ENCODE measurements around the gene APOL3. TPM values are rescaled to one million over a fixed set of nuclear protein-coding genes. Genes with fewer than 3 reads are reported as not detected.

The APOL3 gene
- polyA plus RNA-seq, 1 of the 3 experiments (the other 2 are of a cell fraction) = 1.1 TPM

DNA sequence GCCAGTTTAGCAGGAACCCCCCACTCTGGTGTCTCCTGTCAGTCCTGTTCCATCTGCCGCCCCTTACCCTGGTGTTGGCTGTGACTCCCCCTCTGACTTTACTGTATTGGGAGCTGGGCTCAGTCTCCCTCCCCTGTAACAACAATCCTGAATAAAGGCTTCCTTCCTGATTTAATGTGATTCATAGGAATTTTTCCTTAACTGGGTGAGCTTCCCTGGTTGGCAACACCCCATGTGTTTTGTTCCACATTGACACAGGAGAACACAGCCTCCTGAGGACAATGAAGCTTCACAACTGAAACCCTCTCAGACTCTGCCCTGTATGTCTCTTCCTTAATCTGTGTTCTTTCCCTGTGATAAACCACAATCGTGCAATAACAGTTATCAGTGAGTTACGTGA is 32.6 kb upstream of the APOL3 start:
- TF ChIP-seq ELF1 (IDR thresholded peaks at IDR 0.05) (no peak), FOSL2 (IDR thresholded peaks at IDR 0.05; ENCODE audit: borderline replicate concordance, low read depth) (no peak), FOXM1 (IDR thresholded peaks at IDR 0.05; ENCODE audit: low read depth) (no peak), TEAD4 (IDR thresholded peaks at IDR 0.05; ENCODE audit: borderline replicate concordance, insufficient read depth) (no peak), TCF12 (IDR thresholded peaks at IDR 0.05) (no peak), GATA2 (CRISPR knock-in tag; IDR thresholded peaks at IDR 0.05) (no peak), TAF1 (IDR thresholded peaks at IDR 0.05; ENCODE audit: borderline replicate concordance, low read depth, low read length) (no peak), NRF1 (IDR thresholded peaks at IDR 0.05; ENCODE audit: low read depth, low read length) (no peak), SMC3 (IDR thresholded peaks at IDR 0.05; ENCODE audit: low read depth, low read length) (no peak), GABPA (IDR thresholded peaks at IDR 0.05; ENCODE audit: low read depth) (no peak), EZH2phosphoT487 (IDR thresholded peaks at IDR 0.05; ENCODE audit: borderline replicate concordance, low read depth) (no peak), POLR2AphosphoS5 (IDR thresholded peaks at IDR 0.05; ENCODE audit: low read depth, low read length) (no peak), CHD2 (IDR thresholded peaks at IDR 0.05; ENCODE audit: low read length, partially characterized antibody) (no peak), NFIC (IDR thresholded peaks at IDR 0.05; ENCODE audit: borderline replicate concordance) (no peak), YY1 (IDR thresholded peaks at IDR 0.05; ENCODE audit: low read depth) (no peak)
- TF ChIP-seq, protein P1, sequence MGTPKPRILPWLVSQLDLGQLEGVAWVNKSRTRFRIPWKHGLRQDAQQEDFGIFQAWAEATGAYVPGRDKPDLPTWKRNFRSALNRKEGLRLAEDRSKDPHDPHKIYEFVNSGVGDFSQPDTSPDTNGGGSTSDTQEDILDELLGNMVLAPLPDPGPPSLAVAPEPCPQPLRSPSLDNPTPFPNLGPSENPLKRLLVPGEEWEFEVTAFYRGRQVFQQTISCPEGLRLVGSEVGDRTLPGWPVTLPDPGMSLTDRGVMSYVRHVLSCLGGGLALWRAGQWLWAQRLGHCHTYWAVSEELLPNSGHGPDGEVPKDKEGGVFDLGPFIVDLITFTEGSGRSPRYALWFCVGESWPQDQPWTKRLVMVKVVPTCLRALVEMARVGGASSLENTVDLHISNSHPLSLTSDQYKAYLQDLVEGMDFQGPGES (IDR thresholded peaks at IDR 0.05; ENCODE audit: low read depth, low read length) = no peak
- TF ChIP-seq, protein P2, sequence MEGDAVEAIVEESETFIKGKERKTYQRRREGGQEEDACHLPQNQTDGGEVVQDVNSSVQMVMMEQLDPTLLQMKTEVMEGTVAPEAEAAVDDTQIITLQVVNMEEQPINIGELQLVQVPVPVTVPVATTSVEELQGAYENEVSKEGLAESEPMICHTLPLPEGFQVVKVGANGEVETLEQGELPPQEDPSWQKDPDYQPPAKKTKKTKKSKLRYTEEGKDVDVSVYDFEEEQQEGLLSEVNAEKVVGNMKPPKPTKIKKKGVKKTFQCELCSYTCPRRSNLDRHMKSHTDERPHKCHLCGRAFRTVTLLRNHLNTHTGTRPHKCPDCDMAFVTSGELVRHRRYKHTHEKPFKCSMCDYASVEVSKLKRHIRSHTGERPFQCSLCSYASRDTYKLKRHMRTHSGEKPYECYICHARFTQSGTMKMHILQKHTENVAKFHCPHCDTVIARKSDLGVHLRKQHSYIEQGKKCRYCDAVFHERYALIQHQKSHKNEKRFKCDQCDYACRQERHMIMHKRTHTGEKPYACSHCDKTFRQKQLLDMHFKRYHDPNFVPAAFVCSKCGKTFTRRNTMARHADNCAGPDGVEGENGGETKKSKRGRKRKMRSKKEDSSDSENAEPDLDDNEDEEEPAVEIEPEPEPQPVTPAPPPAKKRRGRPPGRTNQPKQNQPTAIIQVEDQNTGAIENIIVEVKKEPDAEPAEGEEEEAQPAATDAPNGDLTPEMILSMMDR (IDR thresholded peaks at IDR 0.05) = no peak
- peaks cover 10 to 24% of the 10 kb centered on the region in 2 experiments; a peak in 2 of 4 replicates for H3K4me1 ChIP-seq (ENCODE audit: control insufficient read depth in 1 of 2, insufficient read depth in 2 of 2, low read depth in 1 of 2, low read length in 1 of 2)
- H3K27me3 ChIP-seq (ENCODE audit: insufficient read depth) = no peaks in the 10 kb centered on the region; the same call in 1 of the 2 replicates
- H3K4me2 ChIP-seq = no peak overlapping the region
- no peak for DNase-seq
- no peak overlapping the region for H3K9ac ChIP-seq
- CTCF ChIA-PET = interaction anchor here (0.6 to 2.8 kb wide), 5 partner anchors 10 to 85 kb away, joined by 3 to 10 read pairs (median 4); partner anchors contain the start of gene APOL2
- WGBS (ENCODE audit: low lambda C conversion rate) = 79% methylated on average over 3 of the region's 3 CpGs
- no peak overlapping the region for H2AFZ ChIP-seq (ENCODE audit: low read depth)
- H3K36me3 ChIP-seq (replicated peaks in 1 of 2; ENCODE audit: control insufficient read depth in 1 of 2, insufficient read depth in 2 of 2, low read length in 1 of 2) = no peaks in the 10 kb centered on the region
- H3K9me2 ChIP-seq = no peaks in the 10 kb centered on the region
- H3K9me3 ChIP-seq = no peaks in the 10 kb centered on the region
- no peaks in the 10 kb centered on the region for H3K79me2 ChIP-seq (ENCODE audit: insufficient read depth)
- POLR2A ChIA-PET = no interaction called here
- H4K20me1 ChIP-seq (ENCODE audit: insufficient read depth) = no peaks in the 10 kb centered on the region
- H3K27ac ChIP-seq (ENCODE audit: low read depth in 2 of 2, low read length in 1 of 2) = no peak overlapping the region
- no peak overlapping the region for H3K4me3 ChIP-seq (ENCODE audit: low read depth in 2 of 2, low read length in 1 of 2)
- H3F3A ChIP-seq (replicated peaks; ENCODE audit: insufficient read depth) = no peaks in the 10 kb centered on the region

DNA sequence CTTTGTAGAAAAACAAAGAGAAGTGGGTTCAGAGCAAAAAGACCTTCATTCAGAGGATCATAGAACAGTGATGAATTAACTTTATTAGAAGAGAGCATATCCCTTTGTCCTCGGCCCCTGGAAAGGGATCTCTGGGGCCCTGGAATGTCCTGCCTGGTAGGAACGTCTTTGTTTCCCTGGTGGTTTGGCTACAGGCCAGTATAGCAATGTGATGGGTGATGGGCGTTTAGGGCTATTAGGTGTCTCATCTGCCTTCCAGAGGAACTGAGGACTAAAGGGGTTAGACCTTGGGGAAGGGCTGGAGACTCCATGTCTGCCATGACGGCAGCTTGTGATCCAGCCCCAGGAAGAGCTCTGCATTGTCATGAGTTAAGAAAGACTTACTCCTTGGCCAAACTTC is 32.0 kb upstream of the APOL3 start:
- ChIA-PET POLR2A (no interaction called here), CTCF (interaction anchor here (1.3 to 2.8 kb wide), 3 partner anchors 9 to 94 kb away, joined by 4 to 10 read pairs (median 5); no protein-coding TSS in a partner anchor)
- Histone ChIP-seq H3F3A (replicated peaks; ENCODE audit: insufficient read depth) (no peaks in the 10 kb centered on the region), H3K9ac (no peak overlapping the region), H3K4me3 (ENCODE audit: low read depth in 2 of 2, low read length in 1 of 2) (no peak overlapping the region), H3K79me2 (ENCODE audit: insufficient read depth) (no peaks in the 10 kb centered on the region), H3K4me1 (ENCODE audit: control insufficient read depth in 1 of 2, insufficient read depth in 2 of 2, low read depth in 1 of 2, low read length in 1 of 2) (peaks cover 5 to 18% of the 10 kb centered on the region in 2 experiments; a peak in 2 of 4 replicates), H3K27me3 (ENCODE audit: insufficient read depth) (no peaks in the 10 kb centered on the region; the same call in 1 of the 2 replicates), H3K27ac (ENCODE audit: low read depth in 2 of 2, low read length in 1 of 2) (no peak overlapping the region), H2AFZ (ENCODE audit: low read depth) (no peak overlapping the region), H3K9me3 (no peaks in the 10 kb centered on the region), H3K36me3 (replicated peaks in 1 of 2; ENCODE audit: control insufficient read depth in 1 of 2, insufficient read depth in 2 of 2, low read length in 1 of 2) (no peaks in the 10 kb centered on the region), H4K20me1 (ENCODE audit: insufficient read depth) (no peaks in the 10 kb centered on the region), H3K9me2 (no peaks in the 10 kb centered on the region), H3K4me2 (no peak overlapping the region)
- DNase-seq = no peak
- 39% methylated on average over 3 of the region's 4 CpGs for WGBS (ENCODE audit: low lambda C conversion rate)
- no peak for TF ChIP-seq GABPA (IDR thresholded peaks at IDR 0.05; ENCODE audit: low read depth)

Measured in SK-N-SH (cell line).